ENCODE data around the gene SIRT3. TPM values are rescaled to one million over a fixed set of nuclear protein-coding genes. Genes with fewer than 3 reads are reported as not detected.
A peak's percentile ranks its signal among the peaks of the same experiment; 100 is the strongest.

Gene SIRT3
- total and polyA plus RNA-seq, 2 of the 4 experiments (the other 2 are of a cell fraction) = 5.4 to 18.6 TPM

DNA sequence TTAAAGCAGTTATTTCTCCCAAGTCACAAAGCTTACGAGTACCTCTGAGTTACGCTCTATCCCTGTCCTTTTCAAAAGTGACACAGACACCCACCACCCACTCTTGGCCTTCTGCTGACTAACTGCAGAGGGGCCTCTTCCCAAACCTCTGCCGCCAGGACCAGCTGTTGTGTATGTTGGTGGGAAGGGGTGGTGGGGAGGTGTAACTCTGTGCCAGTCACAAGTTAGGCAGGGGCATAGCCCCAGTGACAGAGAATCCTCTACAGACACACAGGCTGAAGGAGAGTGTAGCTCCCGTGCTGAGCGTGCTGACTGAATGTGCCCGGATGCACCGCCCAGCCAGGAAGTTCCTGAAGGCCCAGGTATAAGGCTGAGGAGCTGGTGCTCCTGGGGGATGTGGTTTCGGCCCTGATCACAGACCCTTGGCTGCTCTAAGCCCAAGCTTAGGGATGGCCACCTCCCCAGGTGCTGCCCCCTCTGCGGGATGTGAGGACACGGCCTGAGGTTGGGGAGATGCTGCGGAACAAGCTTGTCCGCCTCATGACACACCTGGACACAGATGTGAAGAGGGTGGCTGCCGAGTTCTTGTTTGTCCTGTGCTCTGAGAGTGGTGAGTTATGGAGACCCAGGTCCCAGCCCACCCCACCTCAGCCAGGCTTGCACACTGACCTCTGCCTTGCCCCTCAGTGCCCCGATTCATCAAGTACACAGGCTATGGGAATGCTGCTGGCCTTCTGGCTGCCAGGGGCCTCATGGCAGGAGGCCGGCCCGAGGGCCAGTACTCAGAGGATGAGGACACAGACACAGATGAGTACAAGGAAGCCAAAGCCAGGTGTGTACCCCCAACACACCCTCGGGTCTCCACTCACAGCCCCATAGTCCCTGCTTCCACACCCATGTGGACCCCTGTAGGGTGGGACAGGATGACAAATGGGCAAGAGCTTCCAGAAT is 23.7 kb downstream of the SIRT3 start (continued):
- no peak for TF ChIP-seq RCOR1 (IDR thresholded peaks at IDR 0.05; ENCODE audit: insufficient replicate concordance, low read length)

DNA sequence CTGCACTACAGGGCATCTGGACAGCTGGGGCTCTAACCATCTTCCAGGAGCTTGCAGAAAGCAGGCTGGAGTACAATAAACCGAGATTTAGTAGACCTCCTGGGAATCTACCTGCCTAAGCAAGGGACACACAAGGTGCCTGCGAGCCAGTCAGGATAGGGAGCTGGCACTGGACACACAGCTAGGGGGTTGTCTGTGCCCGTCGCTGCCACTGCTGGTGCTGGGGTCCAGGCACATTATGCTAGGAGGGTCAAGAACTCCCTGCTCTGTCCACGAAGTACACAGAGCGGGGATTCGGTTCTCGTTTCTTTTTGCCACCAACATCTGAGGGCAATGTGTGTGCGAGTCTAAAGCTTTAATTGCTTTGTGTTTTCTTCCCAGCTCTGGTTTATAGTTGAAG is 24.4 kb downstream of the SIRT3 start:
- no peak overlapping the region for H3K9ac ChIP-seq (ENCODE audit: low read depth, low read length)
- peaks cover 19% of the 10 kb centered on the region for H3K9me1 ChIP-seq (ENCODE audit: insufficient read depth, low read length)
- BruUV-seq (replicated peaks) = no TSS peak
- no peaks in the 10 kb centered on the region for H3K27me3 ChIP-seq (ENCODE audit: control insufficient read depth, insufficient read depth, low read length)
- H4K5ac ChIP-seq (ENCODE audit: low read depth, low read length) = no peak overlapping the region
- H2BK120ac ChIP-seq (ENCODE audit: low read depth, low read length) = no peak overlapping the region
- no peaks in the 10 kb centered on the region for H3K9me3 ChIP-seq (ENCODE audit: control insufficient read depth, insufficient read depth, low read length)
- POLR2A ChIA-PET (ENCODE audit: unreplicated experiment) = no interaction called here
- no peak overlapping the region for H2BK5ac ChIP-seq (ENCODE audit: low read depth, low read length, poor library complexity, severe bottlenecking)
- no peak overlapping the region for H4K8ac ChIP-seq (ENCODE audit: low read depth in 2 of 2, low read length in 2 of 2)
- peaks cover 67% of the 10 kb centered on the region for H4K20me1 ChIP-seq (ENCODE audit: insufficient read depth, low read length)
- H3K4me2 ChIP-seq (ENCODE audit: low read depth, low read length) = no peak overlapping the region
- no peak overlapping the region for H3K56ac ChIP-seq (ENCODE audit: extremely low read depth, insufficient read depth, low read length)
- H3K4me3 ChIP-seq (ENCODE audit: insufficient read depth, low read depth, low read length) = no peak overlapping the region
- DNase-seq = no peak
- ATAC-seq (ENCODE audit: low read depth) = no peak
- H2BK20ac ChIP-seq (ENCODE audit: low read depth, low read length) = no peak overlapping the region
- H3K18ac ChIP-seq (ENCODE audit: low read depth, low read length) = no peak overlapping the region
- dilution Hi-C loops (cut with HindIII; ENCODE audit: low sequenced_read_pairs, unreplicated experiment) = no loop called here
- H3K36me3 ChIP-seq (ENCODE audit: control insufficient read depth, insufficient read depth, low read length) = peaks cover 64% of the 10 kb centered on the region
- no peak overlapping the region for H2AK5ac ChIP-seq (ENCODE audit: low read depth, low read length)
- intact Hi-C loops (cut with micrococcal nuclease) = no loop called here
- H3K14ac ChIP-seq (replicated peaks; ENCODE audit: low read depth, low read length) = no peak overlapping the region
- H2AK9ac ChIP-seq (replicated peaks; ENCODE audit: low read depth, low read length, poor library complexity) = peak overlapping the region; percentile 15
- peaks cover 23% of the 10 kb centered on the region for H3K4me1 ChIP-seq (ENCODE audit: control insufficient read depth, insufficient read depth, low read length)
- H2BK15ac ChIP-seq (ENCODE audit: low read depth, low read length) = no peak overlapping the region
- no peak overlapping the region for H3K23ac ChIP-seq (ENCODE audit: low read depth, low read length)
- no peak overlapping the region for H3K27ac ChIP-seq (ENCODE audit: insufficient read depth, low read length)
- H4K91ac ChIP-seq (ENCODE audit: insufficient read depth, low read depth, low read length) = no peak overlapping the region
- CTCF ChIA-PET = no interaction called here
- no peak overlapping the region for H3K4ac ChIP-seq (ENCODE audit: low read depth, low read length)
- TF ChIP-seq RAD21 (IDR thresholded peaks at IDR 0.05; ENCODE audit: low read length) (no peak), MXI1 (IDR thresholded peaks at IDR 0.05; ENCODE audit: borderline replicate concordance, low read depth, low read length) (no peak), USF2 (IDR thresholded peaks at IDR 0.05; ENCODE audit: low read depth, low read length) (no peak), MAFK (IDR thresholded peaks at IDR 0.05; ENCODE audit: low read depth, low read length) (no peak), POLR2A (IDR thresholded peaks at IDR 0.05; ENCODE audit: low read depth, low read length) (no peak), BHLHE40 (IDR thresholded peaks at IDR 0.05; ENCODE audit: low read depth, low read length) (no peak), RFX5 (IDR thresholded peaks at IDR 0.05; ENCODE audit: low read depth, low read length) (no peak), FOS (IDR thresholded peaks at IDR 0.05; ENCODE audit: low read depth, low read length) (no peak), CHD1 (IDR thresholded peaks at IDR 0.05; ENCODE audit: low read depth, low read length) (no peak)
- WGBS, 2 experiments (ENCODE audit: extremely low coverage in 2 of 2, insufficient read length in 1 of 2) = 100% methylated on average over 3 of the region's 9 CpGs; no CpG with 5 or more reads in 1 of the 2 experiments
- in situ Hi-C loops (cut with MboI; ENCODE audit: low sequenced_read_pairs) = no loop called here
- H3K79me1 ChIP-seq (ENCODE audit: low read depth in 1 of 2, low read length in 2 of 2) = peaks cover 32 to 72% of the 10 kb centered on the region in 2 experiments
- H2AFZ ChIP-seq (replicated peaks; ENCODE audit: low read length, poor library complexity) = no peak overlapping the region

All from IMR-90 (cell line).